Esophagus (tissue), 2 donors: ENCODE results near the gene GOSR2. TPM values are rescaled to one million over a fixed set of nuclear protein-coding genes. Genes with fewer than 3 reads are reported as not detected.
"Not testable (repeated sequence)": the region's sequence is repeated elsewhere in the genome, so short reads cannot be mapped to it uniquely, and the experiment has no call there.

ENCODE experiments used
- H3K27ac ChIP-seq, 2 donors: one replicate each; pipeline ENCODE4 v1.5.1; 2013; ENCODE audit warnings: low read depth in 2 of 2, mild to moderate bottlenecking in 2 of 2, inconsistent platforms in 1 of 2, low read length in 1 of 2, moderate library complexity in 1 of 2
- H3K27me3 ChIP-seq, 2 donors: one replicate each; pipeline ENCODE4 v1.6.1; 2013; ENCODE audit warnings: low read length in 2 of 2, control low read depth in 1 of 2, mild to moderate bottlenecking in 1 of 2; ENCODE audit not compliant: insufficient read depth in 2 of 2, control insufficient read depth in 1 of 2
- H3K36me3 ChIP-seq, 2 donors: one replicate each; pipeline ENCODE4 v1.6.1; 2013; ENCODE audit warnings: low read length in 1 of 2; ENCODE audit not compliant: control insufficient read depth in 2 of 2, insufficient read depth in 2 of 2
- H3K4me1 ChIP-seq, 2 donors: one replicate each; pipeline ENCODE4 v1.6.1; 2013; ENCODE audit warnings: low read length in 1 of 2; ENCODE audit not compliant: control insufficient read depth in 2 of 2, insufficient read depth in 2 of 2
- H3K4me3 ChIP-seq, 2 donors: one replicate each; pipeline ENCODE4 v1.5.1; 2013; ENCODE audit warnings: low read length in 2 of 2, mild to moderate bottlenecking in 2 of 2, low read depth in 1 of 2, moderate library complexity in 1 of 2
- H3K9me3 ChIP-seq, 2 donors: one replicate each; pipeline ENCODE4 v1.6.1; 2013; ENCODE audit warnings: mild to moderate bottlenecking in 2 of 2, low read depth in 1 of 2, low read length in 1 of 2, moderate library complexity in 1 of 2; ENCODE audit not compliant: control insufficient read depth in 2 of 2, insufficient read depth in 1 of 2
- WGBS, 2 donors: extraction: QIAGEN DNeasy Blood & Tissue Kit; methylation state at CpG; one replicate each; pipeline ENCODE4 v1.1.7; 2013; 5-methylcytosine and 5-hydroxymethylcytosine counted together
- polyA plus RNA-seq, 2 donors: library from polyadenylated mRNA; stranded (reverse); fragments of 200-250 nt; gene quantifications; one replicate each; pipeline ENCODE4 v1.2.3, GENCODE V29; 2013
- donor health status: healthy with polysubstance abuse.
- donor health status: Bipolar disorder and iron deficiency.

GOSR2 gene
- polyA plus RNA-seq, 2 donors: 12.3 to 17.8 TPM

DNA sequence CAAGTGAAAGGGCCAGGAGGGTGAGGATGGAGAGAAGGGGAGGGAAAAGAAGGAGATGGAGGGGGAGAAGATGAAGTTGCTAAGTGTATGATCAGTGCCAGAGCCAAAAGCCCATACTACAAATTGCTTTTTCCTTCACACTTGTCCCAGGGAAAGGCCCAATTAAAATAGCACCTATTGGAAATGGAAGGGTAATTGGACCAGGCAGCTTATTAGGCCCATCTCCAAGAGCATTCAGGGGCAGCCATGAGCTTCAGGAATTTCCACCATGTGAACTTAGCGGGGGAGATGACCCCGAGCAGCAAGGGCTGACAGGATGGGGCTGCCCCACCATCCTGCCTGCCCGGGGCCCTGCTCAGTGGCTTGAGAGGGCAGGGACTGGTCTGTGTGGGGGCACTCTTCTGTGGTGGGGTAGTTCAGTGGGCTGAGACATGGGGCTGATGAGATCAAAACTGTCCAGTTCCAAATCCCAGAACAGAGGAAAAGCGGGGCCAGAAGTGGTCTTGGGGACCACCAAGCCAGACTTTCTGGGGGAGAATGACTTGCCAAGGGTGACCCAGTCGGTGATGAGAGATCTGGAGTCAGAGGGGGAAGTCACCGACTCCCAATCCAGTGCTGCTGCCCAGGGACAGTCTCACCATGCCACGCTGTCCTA is 27.5 kb downstream of the GOSR2 start:
- H3K27ac ChIP-seq: no peak overlapping the region
- no peaks in the 10 kb centered on the region for H3K27me3 ChIP-seq
- peaks cover 2 to 14% of the 10 kb centered on the region in 2 donors for H3K4me1 ChIP-seq
- H3K4me3 ChIP-seq: no peak overlapping the region
- 66 to 76% methylated on average over 7 of the region's 7 CpGs for WGBS, 2 donors
- no peaks in the 10 kb centered on the region for H3K9me3 ChIP-seq
- no peaks in the 10 kb centered on the region for H3K36me3 ChIP-seq

DNA sequence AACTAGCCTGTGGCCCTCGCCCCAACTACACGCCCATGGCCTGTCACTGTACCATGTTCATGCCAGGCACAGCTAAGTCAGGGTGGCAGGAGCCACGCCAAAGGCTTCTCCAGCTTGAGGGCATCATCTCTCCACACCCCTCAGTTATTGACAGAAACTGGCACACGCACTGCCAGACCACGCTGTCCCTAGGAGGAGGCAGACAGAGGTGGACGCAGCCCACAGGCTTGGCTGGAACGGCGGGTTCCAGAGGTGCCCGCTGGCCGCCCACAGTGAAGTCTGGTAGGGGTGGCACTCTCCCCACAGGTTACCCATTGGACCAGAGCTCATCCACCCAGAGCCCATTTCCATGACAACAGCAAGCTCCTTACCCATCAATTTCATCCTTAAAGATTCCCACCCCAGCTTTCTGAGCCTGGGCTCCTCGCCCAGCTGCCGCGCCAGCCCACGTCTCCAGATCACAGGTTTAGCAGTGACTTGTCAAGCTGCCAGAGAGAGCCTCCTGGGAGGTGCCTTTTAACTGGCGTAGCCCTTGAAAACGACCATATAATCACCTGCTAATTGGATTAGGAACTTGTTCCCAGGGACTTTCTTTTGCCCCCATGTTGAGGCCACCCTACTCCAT is 28.1 kb downstream of the GOSR2 start:
- H3K4me3 ChIP-seq: no peak overlapping the region
- H3K27ac ChIP-seq: no peak overlapping the region
- H3K4me1 ChIP-seq: peaks cover 2 to 12% of the 10 kb centered on the region in 2 donors
- WGBS, 2 donors: 51 to 53% methylated on average over 16 of the region's 16 CpGs
- no peaks in the 10 kb centered on the region for H3K9me3 ChIP-seq
- no peaks in the 10 kb centered on the region for H3K36me3 ChIP-seq
- no peaks in the 10 kb centered on the region for H3K27me3 ChIP-seq

DNA sequence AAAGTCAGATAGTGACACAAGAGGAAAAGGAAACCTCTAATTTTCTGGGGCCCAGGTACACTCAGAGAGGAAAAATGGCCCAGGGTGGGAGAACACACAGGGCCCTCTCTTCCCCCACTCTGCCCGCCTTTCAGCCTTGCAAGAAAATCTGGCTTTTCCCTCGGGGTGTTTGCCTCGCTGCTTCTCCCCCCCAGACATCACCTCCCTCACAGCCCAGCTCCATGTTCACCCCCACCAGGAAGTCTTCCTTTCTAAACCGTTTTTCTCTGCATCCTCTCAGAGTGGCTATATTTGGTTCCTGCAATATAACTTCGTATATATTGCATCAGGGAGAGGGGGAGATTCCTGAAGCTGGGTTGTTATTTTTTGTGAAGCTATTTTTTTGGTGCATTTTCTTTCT is 28.7 kb downstream of the GOSR2 start:
- H3K4me3 ChIP-seq: no peak overlapping the region
- no peaks in the 10 kb centered on the region for H3K27me3 ChIP-seq
- H3K36me3 ChIP-seq: no peaks in the 10 kb centered on the region
- no peaks in the 10 kb centered on the region for H3K9me3 ChIP-seq
- peaks cover 2 to 12% of the 10 kb centered on the region in 2 donors for H3K4me1 ChIP-seq
- H3K27ac ChIP-seq: no peak overlapping the region
- 26% methylated on average over 5 of the region's 5 CpGs for WGBS, 2 donors

DNA sequence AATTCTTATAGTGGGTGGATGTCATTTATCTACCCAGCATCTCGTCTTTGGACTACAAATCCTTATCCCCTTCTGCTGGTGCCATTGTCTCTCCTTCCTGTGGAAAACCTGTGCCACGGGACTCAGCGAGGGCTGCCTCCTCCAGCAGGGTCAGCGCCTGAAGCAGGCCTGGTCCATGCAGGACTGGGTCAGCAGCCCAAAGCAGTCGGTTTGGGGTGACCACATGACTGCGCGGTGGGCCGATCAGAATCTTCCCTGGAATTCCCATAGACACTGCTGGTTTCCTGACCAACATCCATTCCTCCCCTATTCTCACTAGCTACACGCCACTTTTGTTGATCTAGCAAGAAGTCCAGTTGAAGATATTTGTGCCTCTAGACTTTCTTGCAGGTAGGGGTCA is 29.2 kb downstream of the GOSR2 start:
- Histone ChIP-seq H3K4me1 (peaks cover 2 to 12% of the 10 kb centered on the region in 2 donors), H3K27me3 (no peaks in the 10 kb centered on the region), H3K36me3 (no peaks in the 10 kb centered on the region), H3K4me3 (no peak overlapping the region), H3K9me3 (no peaks in the 10 kb centered on the region), H3K27ac (no peak overlapping the region)
- 69 to 75% methylated on average over 9 of the region's 9 CpGs for WGBS, 2 donors

DNA sequence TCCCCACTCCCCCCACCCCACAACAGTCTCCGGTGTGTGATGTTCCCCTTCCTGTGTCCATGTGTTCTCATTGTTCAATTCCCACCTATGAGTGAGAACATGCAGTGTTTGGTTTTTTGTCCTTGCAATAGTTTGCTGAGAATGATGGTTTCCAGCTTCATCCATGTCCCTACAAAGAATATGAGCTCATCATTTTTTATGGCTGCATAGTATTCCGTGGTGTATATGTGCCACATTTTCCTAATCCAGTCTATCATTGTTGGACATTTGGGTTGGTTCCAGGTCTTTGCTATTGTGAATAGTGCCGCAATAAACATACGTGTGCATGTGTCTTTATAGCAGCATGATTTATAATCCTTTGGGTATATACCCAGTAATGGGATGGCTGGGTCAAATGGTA is 30.2 kb downstream of the GOSR2 start:
- not testable (repeated sequence) for H3K4me3 ChIP-seq, H3K9me3 ChIP-seq, H3K36me3 ChIP-seq, H3K27ac ChIP-seq, H3K27me3 ChIP-seq
- H3K4me1 ChIP-seq: peaks cover 2 to 12% of the 10 kb centered on the region in 2 donors
- 82 to 96% methylated on average over 2 of the region's 4 CpGs for WGBS, 2 donors

DNA sequence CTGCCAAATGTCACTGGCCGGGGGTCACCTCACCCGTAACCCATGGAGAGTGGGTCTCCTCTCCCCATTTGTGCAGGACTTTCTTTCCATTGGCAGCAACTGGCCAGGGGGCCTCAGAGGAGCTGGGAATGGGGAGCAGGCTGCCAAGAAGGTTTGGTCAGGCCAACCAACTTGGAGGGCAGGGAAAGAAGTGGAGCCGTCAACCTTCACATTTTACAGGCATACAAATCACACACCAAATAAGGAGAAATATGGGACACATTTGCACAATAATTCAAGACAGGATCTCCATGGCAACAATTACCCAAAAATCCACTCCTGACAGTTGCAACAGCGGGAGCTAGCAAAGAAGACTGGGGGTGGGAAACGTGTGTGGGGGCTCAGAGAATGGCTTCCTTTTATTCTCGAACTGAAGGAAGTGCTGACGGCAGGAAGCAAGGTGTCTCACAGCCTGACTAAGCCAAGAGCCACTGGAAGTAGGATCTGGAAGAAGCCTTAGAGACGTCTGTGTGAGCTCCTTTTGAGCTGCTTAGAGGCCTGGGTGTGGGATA is 35.2 kb downstream of the GOSR2 start:
- no peak overlapping the region for H3K27ac ChIP-seq
- no peaks in the 10 kb centered on the region for H3K9me3 ChIP-seq
- H3K4me1 ChIP-seq: no peaks in the 10 kb centered on the region
- H3K4me3 ChIP-seq: no peak overlapping the region
- H3K27me3 ChIP-seq: no peaks in the 10 kb centered on the region
- no peaks in the 10 kb centered on the region for H3K36me3 ChIP-seq
- WGBS, 2 donors: 61 to 66% methylated on average over 8 of the region's 8 CpGs

DNA sequence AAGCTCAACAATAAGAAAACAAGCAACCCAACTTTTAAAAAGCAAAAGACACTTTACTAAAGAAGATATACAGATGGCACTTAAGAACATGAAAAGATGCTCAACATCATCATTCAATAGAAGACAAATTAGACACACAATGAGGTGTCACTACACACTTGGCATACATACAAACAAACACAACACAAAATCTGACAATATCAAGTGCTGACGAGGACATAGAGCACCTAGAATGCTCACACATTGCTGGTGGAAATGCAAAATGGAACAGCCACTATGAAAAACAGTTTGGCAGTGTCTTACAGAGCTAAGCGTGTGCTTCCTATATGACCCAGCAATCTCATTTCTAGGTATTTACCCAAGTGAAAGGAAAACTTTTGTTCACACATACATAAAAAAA is 37.2 kb downstream of the GOSR2 start:
- 42 to 44% methylated on average over 2 of the region's 2 CpGs for WGBS, 2 donors
- H3K4me3 ChIP-seq: no peak overlapping the region
- no peaks in the 10 kb centered on the region for H3K36me3 ChIP-seq
- H3K27ac ChIP-seq: no peak overlapping the region
- no peaks in the 10 kb centered on the region for H3K27me3 ChIP-seq
- no peaks in the 10 kb centered on the region for H3K4me1 ChIP-seq
- H3K9me3 ChIP-seq: peaks cover 0 to 1% of the 10 kb centered on the region in 2 donors

DNA sequence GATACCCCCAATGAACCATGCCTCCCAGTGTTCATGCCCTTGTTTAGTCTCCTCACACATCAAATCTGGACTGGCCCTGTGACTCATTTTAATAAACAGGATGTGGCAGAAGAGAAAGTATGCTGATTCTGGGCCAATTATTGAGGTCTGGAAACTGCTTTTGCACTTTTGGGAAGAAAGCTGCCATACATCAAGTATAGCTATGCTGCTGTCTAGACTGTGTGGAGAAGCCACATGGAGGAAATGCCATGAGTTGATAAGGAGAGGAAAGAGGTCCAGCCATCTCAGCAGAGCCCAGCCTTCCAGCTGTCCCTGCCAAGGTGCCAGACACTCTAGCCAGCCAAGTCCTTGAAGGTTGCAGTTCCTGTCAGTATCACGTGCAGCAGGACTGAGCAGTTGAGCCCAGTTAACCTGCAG is 39.4 kb downstream of the GOSR2 start:
- H3K4me1 ChIP-seq: no peaks in the 10 kb centered on the region
- no peak overlapping the region for H3K27ac ChIP-seq
- peaks cover 0 to 2% of the 10 kb centered on the region in 2 donors for H3K9me3 ChIP-seq
- H3K27me3 ChIP-seq: no peaks in the 10 kb centered on the region
- H3K4me3 ChIP-seq: no peak overlapping the region
- 7 to 16% methylated on average over 1 of the region's 1 CpG for WGBS, 2 donors
- no peaks in the 10 kb centered on the region for H3K36me3 ChIP-seq

DNA sequence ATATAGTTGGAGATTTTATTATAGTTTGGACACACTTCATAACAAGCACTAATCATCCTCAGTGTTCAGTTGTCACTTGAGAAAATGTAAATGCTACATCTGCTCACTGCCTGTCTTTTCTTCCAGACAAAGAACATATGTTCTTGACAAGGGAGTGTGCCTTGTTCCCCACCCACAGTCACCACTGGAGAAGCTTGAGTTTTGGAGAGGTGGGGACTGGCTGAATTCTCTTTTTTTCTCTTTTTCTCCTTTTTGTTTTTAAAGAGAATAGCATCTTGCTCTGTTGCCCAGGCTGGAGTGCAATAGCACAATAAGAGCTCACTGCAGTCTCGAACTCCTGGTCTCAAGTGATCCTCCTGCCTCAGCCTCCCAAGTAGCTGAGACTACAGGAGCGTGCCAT is 40.6 kb downstream of the GOSR2 start:
- no peaks in the 10 kb centered on the region for H3K36me3 ChIP-seq
- peaks cover 0 to 2% of the 10 kb centered on the region in 2 donors for H3K9me3 ChIP-seq
- no peaks in the 10 kb centered on the region for H3K27me3 ChIP-seq
- H3K4me1 ChIP-seq: no peaks in the 10 kb centered on the region
- no peak overlapping the region for H3K4me3 ChIP-seq
- 77% methylated on average over 2 of the region's 2 CpGs for WGBS, 2 donors
- H3K27ac ChIP-seq: no peak overlapping the region
